Stimulated activated naive CD8-positive, alpha-beta T cell treated with anti-CD3 and anti-CD28 coated beads, Interleukin-15, Interleukin-2, amounts not matched to agents 100 ng/mL and 50 ng/mL, for 24 hours (primary cell): ENCODE data around the gene HTR3C.

Source experiments
- H3K27ac Mint-ChIP-seq: one replicate; pipeline ENCODE4 v1.8.0; 2021; ENCODE audit warnings: mild to moderate bottlenecking, mixed read lengths
- H3K27me3 Mint-ChIP-seq: one replicate; pipeline ENCODE4 v1.8.0; 2021; ENCODE audit warnings: mixed read lengths
- H3K36me3 Mint-ChIP-seq: one replicate; pipeline ENCODE4 v1.8.0; 2021; ENCODE audit warnings: low read depth, mixed read lengths
- H3K4me1 Mint-ChIP-seq: one replicate; pipeline ENCODE4 v1.8.0; 2021; ENCODE audit warnings: low read depth, mixed read lengths
- H3K4me3 Mint-ChIP-seq: one replicate; pipeline ENCODE4 v1.8.0; 2021; ENCODE audit warnings: mild to moderate bottlenecking, mixed read lengths
- H3K9me3 Mint-ChIP-seq: one replicate; pipeline ENCODE4 v1.8.0; 2021; ENCODE audit warnings: mixed read lengths

Gene HTR3C

DNA sequence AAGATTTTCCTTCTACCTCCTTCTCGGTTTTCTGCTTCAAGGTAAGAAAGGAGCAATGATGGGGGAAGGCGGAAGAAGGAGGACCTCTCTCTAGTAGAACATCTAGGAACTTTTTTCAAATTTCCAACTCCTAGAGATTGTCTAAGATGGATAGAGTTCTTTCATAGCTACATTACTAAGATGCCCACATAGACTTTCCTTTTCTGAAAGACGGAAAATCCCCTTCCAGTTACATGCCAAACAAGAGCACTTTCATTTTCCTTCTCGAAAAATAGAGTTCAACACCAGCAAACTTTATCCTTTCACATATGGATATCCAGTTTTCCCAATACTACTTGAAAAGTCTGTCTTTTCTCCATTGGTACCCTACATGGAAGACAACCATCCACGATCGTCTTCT, 44.7 kb downstream of the HTR3C start:
- H3K27me3 Mint-ChIP-seq: peaks cover 7% of the 10 kb centered on the region
- H3K36me3 Mint-ChIP-seq: peaks cover 6% of the 10 kb centered on the region
- H3K9me3 Mint-ChIP-seq: peaks cover 6% of the 10 kb centered on the region
- H3K27ac Mint-ChIP-seq: no peak overlapping the region
- H3K4me1 Mint-ChIP-seq: no peaks in the 10 kb centered on the region
- no peak overlapping the region for H3K4me3 Mint-ChIP-seq

DNA sequence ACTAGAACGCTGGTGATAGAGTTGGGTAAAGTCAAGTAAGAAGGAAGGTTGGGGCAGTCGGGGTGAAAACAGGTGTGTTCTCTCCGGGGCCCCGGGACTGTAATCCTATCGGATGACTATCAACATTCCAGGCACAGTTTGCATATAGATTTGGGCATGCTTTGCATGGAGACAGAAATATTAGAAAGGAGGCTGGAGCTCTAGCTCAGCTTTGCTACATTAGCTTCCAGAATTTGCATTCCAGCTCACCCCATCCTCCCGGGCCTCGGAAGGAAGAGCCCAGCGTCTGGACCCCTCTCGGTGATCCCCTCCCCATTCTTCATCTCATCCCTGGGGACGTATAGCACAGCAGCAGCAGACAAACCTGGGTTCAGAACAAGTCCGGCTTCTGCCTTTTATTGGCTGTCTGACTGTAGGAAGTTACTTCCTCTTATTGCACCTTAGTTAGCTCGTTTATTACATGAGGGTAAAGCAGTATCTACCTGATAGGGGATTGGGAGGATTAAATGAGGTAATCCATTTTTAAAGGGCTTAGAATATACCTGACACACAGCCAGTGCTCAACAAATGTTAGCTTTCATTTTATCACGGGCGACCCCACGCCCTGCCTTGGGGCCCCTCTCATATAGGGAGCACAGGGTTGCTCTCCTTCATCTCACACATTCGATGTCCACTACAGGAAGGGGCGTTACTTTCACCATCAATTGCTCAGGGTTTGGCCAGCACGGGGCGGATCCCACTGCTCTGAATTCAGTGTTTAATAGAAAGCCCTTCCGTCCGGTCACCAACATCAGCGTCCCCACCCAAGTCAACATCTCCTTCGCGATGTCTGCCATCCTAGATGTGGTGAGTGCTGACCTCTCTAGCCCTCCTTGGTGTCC, 47.2 kb downstream of the HTR3C start:
- no peaks in the 10 kb centered on the region for H3K9me3 Mint-ChIP-seq
- no peaks in the 10 kb centered on the region for H3K36me3 Mint-ChIP-seq
- H3K4me1 Mint-ChIP-seq: no peaks in the 10 kb centered on the region
- H3K27ac Mint-ChIP-seq: no peak overlapping the region
- H3K4me3 Mint-ChIP-seq: no peak overlapping the region
- H3K27me3 Mint-ChIP-seq: peaks cover 3% of the 10 kb centered on the region
